Loucy (cell line): ENCODE results near the gene MTA1.

ENCODE experiments used
- H2AFZ ChIP-seq: fragments of 200-600 bp; sonication (generic); 2 replicates; pipeline ENCODE4 v1.6.0; 2016; ENCODE audit warnings: antibody characterized with exemption, mild to moderate bottlenecking, low read length, moderate library complexity
- H3F3A ChIP-seq: fragments of 200-600 bp; 2 replicates; pipeline ENCODE4 v1.6.0; 2016; ENCODE audit warnings: antibody characterized with exemption, low read depth, mild to moderate bottlenecking
- H3K27me3 ChIP-seq: fragments of 200-600 bp; sonication (generic); 2 replicates; pipeline ENCODE4 v1.6.1; 2014; ENCODE audit warnings: low read length, mild to moderate bottlenecking; ENCODE audit not compliant: insufficient read depth, poor library complexity, severe bottlenecking
- H3K36me3 ChIP-seq: fragments of 200-600 bp; sonication (generic); 2 replicates; pipeline ENCODE4 v1.6.1; 2016; ENCODE audit warnings: low read length; ENCODE audit not compliant: insufficient read depth
- H3K4me1 ChIP-seq: fragments of 200-600 bp; sonication (generic); 2 replicates; pipeline ENCODE4 v1.5.1; 2014; ENCODE audit warnings: low read length, mild to moderate bottlenecking; ENCODE audit not compliant: insufficient read depth, poor library complexity, severe bottlenecking
- H3K4me2 ChIP-seq: fragments of 200-600 bp; sonication (generic); 2 replicates; pipeline ENCODE4 v1.6.0; 2014; ENCODE audit warnings: antibody characterized with exemption, low read length, low read depth, mild to moderate bottlenecking; ENCODE audit not compliant: poor library complexity, severe bottlenecking
- H3K4me3 ChIP-seq: fragments of 200-600 bp; sonication (generic); 2 replicates; pipeline ENCODE4 v1.5.1; 2014; ENCODE audit warnings: low read length, mild to moderate bottlenecking, mixed read lengths; ENCODE audit not compliant: poor library complexity, severe bottlenecking
- H3K79me2 ChIP-seq: fragments of 200-600 bp; sonication (generic); 2 replicates; pipeline ENCODE4 v1.6.1; 2014; ENCODE audit warnings: low read length; ENCODE audit not compliant: insufficient read depth
- H3K9ac ChIP-seq: fragments of 200-600 bp; sonication (generic); 2 replicates; pipeline ENCODE4 v1.6.0; 2014; ENCODE audit warnings: mild to moderate bottlenecking, low read depth, low read length, moderate library complexity; ENCODE audit not compliant: poor library complexity, severe bottlenecking
- H3K9me2 ChIP-seq: fragments of 200-600 bp; sonication (generic); replicated peaks from 2 replicates; pipeline ENCODE4 v1.6.1; 2016; ENCODE audit warnings: low read depth, low read length, mixed read lengths
- H3K9me3 ChIP-seq: fragments of 200-600 bp; sonication (generic); 2 replicates; pipeline ENCODE4 v1.6.1; 2014; ENCODE audit warnings: mild to moderate bottlenecking, antibody characterized with exemption, low read length, low read depth; ENCODE audit not compliant: insufficient read depth
- H4K20me1 ChIP-seq: fragments of 200-600 bp; sonication (generic); 2 replicates; pipeline ENCODE4 v1.6.0; 2014; ENCODE audit warnings: antibody characterized with exemption, low read length, mild to moderate bottlenecking; ENCODE audit not compliant: insufficient read depth, poor library complexity, severe bottlenecking
- CTCF ChIP-seq: fragments of 200-600 bp; sonication (generic); conservative IDR thresholded peaks from 2 replicates; pipeline ENCODE4 v1.5.1; 2014; ENCODE audit warnings: mild to moderate bottlenecking, antibody characterized with exemption, low read length
- EZH2phosphoT487 ChIP-seq: fragments of 200-600 bp; IDR thresholded peaks from 2 replicates; pipeline ENCODE4 v1.6.1; 2018; ENCODE audit warnings: antibody characterized with exemption, mild to moderate bottlenecking, moderate library complexity, borderline replicate concordance

Gene MTA1

GRCh38 chr14:105495101-105495989 is 75.7 kb downstream of the MTA1 start:
- peaks cover 16% of the 10 kb centered on the region for H4K20me1 ChIP-seq

GRCh38 chr14:105495990-105496830 is 76.6 kb downstream of the MTA1 start:
- no peak for TF ChIP-seq CTCF
- Histone ChIP-seq H3K36me3 (no peaks in the 10 kb centered on the region), H3F3A (no peaks in the 10 kb centered on the region), H3K4me1 (peaks cover 12% of the 10 kb centered on the region), H3K9me3 (no peaks in the 10 kb centered on the region), H3K4me2 (no peak overlapping the region), H3K9me2 (no peaks in the 10 kb centered on the region), H3K9ac (no peak overlapping the region), H3K79me2 (peaks cover 20% of the 10 kb centered on the region), H4K20me1 (peaks cover 16% of the 10 kb centered on the region), H2AFZ (no peak overlapping the region), H3K27me3 (no peaks in the 10 kb centered on the region), H3K4me3 (no peak overlapping the region)

More at GRCh38 chr14:105495101-105495989, 75.7 kb downstream of the MTA1 start:
- TF ChIP-seq CTCF (no peak), EZH2phosphoT487 (no peak)
- peaks cover 20% of the 10 kb centered on the region for H3K79me2 ChIP-seq
- H3K36me3 ChIP-seq, result no peaks in the 10 kb centered on the region
- H3K9me2 ChIP-seq, result no peaks in the 10 kb centered on the region
- H3K27me3 ChIP-seq, result no peaks in the 10 kb centered on the region
- peaks cover 12% of the 10 kb centered on the region for H3K4me1 ChIP-seq
- no peaks in the 10 kb centered on the region for H3K9me3 ChIP-seq
- no peak overlapping the region for H3K4me2 ChIP-seq
- H3K4me3 ChIP-seq, result no peak overlapping the region
- no peak overlapping the region for H2AFZ ChIP-seq
- H3F3A ChIP-seq, result no peaks in the 10 kb centered on the region
- H3K9ac ChIP-seq, result no peak overlapping the region

GRCh38 chr14:105496831-105497591 is 77.4 kb downstream of the MTA1 start:
- no peak for TF ChIP-seq EZH2phosphoT487
- TF ChIP-seq CTCF, result no peak
- peaks cover 13% of the 10 kb centered on the region for H4K20me1 ChIP-seq
- H3K4me1 ChIP-seq, result peaks cover 8% of the 10 kb centered on the region
- H3K9ac ChIP-seq, result no peak overlapping the region
- peaks cover 16% of the 10 kb centered on the region for H3K79me2 ChIP-seq
- H3F3A ChIP-seq, result no peaks in the 10 kb centered on the region
- no peak overlapping the region for H3K4me2 ChIP-seq
- no peaks in the 10 kb centered on the region for H3K9me3 ChIP-seq
- no peak overlapping the region for H3K4me3 ChIP-seq
- H3K36me3 ChIP-seq, result no peaks in the 10 kb centered on the region
- no peaks in the 10 kb centered on the region for H3K27me3 ChIP-seq
- H2AFZ ChIP-seq, result no peak overlapping the region
- no peaks in the 10 kb centered on the region for H3K9me2 ChIP-seq
